Measurements from ENCODE around the gene INF2. TPM values are rescaled to one million over a fixed set of nuclear protein-coding genes. Genes with fewer than 3 reads are reported as not detected.

Gene INF2
- total and polyA plus RNA-seq, 2 donors (not counting 3 experiments of a cell fraction or from before 2014, with no cell fraction given): 55.3 to 124 TPM

- TF ChIP-seq MAX (IDR thresholded peaks at IDR 0.05; ENCODE audit: insufficient read depth, insufficient read length): no peak
- TF ChIP-seq POLR2AphosphoS5 (IDR thresholded peaks at IDR 0.05; ENCODE audit: insufficient read depth, low read depth, low read length): no peak
- no peak for TF ChIP-seq CTCF (IDR thresholded peaks at IDR 0.05; ENCODE audit: extremely low read depth in 1 of 2, insufficient read depth in 1 of 2, low read depth in 1 of 2, low read length in 2 of 2)
- no peak for TF ChIP-seq MYC (IDR thresholded peaks at IDR 0.05; ENCODE audit: low read depth, low read length)
- no peak for TF ChIP-seq POLR2A (IDR thresholded peaks at IDR 0.05; ENCODE audit: low read depth, low read length)
- no peak for TF ChIP-seq EZH2 (IDR thresholded peaks at IDR 0.05; ENCODE audit: borderline replicate concordance, low read depth, low read length, severe bottlenecking)
- TF ChIP-seq FOS (IDR thresholded peaks at IDR 0.05; ENCODE audit: borderline replicate concordance, insufficient read depth, low read length): no peak
- TF ChIP-seq JUN (IDR thresholded peaks at IDR 0.05; ENCODE audit: borderline replicate concordance, insufficient read depth, insufficient read length, low read depth): no peak
- no peak for TF ChIP-seq GATA2 (IDR thresholded peaks at IDR 0.05; ENCODE audit: insufficient read depth, insufficient read length, low read depth, low read length)
- no peaks in the 10 kb centered on the region for H3K79me2 ChIP-seq (ENCODE audit: control insufficient read depth, insufficient read depth, low read length)
- intact Hi-C loops (cut with micrococcal nuclease): no loop called here
- ChIA-PET POLR2A (interaction anchor here (1.9 kb wide), 1 partner anchor 17 kb away, joined by 6 read pairs; the partner anchor contains the start of gene SIVA1), CTCF (interaction anchor here (0.9 to 4.1 kb wide), 5 partner anchors 9 to 28 kb away, joined by 3 to 11 read pairs (median 5); no protein-coding TSS in a partner anchor)
- H3K9me1 ChIP-seq (replicated peaks; ENCODE audit: control insufficient read depth, extremely low read depth, insufficient read depth, low read length): no peaks in the 10 kb centered on the region
- H3K4me3 ChIP-seq (replicated peaks in 1 of 3; ENCODE audit: insufficient read depth in 1 of 3, low read depth in 1 of 3, low read length in 3 of 3): no peak overlapping the region
- H3K27me3 ChIP-seq (ENCODE audit: control insufficient read depth in 2 of 2, insufficient read depth in 2 of 2, low read length in 2 of 2): no peaks in the 10 kb centered on the region
- dilution Hi-C loops (cut with MboI; ENCODE audit: extremely low pct_ligation_motif_present, low sequenced_read_pairs): no loop called here
- H3K9ac ChIP-seq (replicated peaks; ENCODE audit: extremely low read depth, insufficient read depth, low read length): no peak overlapping the region
- H3K4me2 ChIP-seq (ENCODE audit: insufficient read depth, low read length): no peak overlapping the region
- H3K9me3 ChIP-seq (replicated peaks; ENCODE audit: control insufficient read depth, insufficient read depth, low read length): no peaks in the 10 kb centered on the region
- H3K27ac ChIP-seq (ENCODE audit: insufficient read depth, low read depth, low read length): peak overlapping the region; percentile 64
- DNase-seq (ENCODE audit: low read depth, low spot score): no peak
- H3K36me3 ChIP-seq (ENCODE audit: control insufficient read depth in 2 of 2, extremely low read depth in 1 of 2, insufficient read depth in 2 of 2, low read length in 2 of 2): no peaks in the 10 kb centered on the region
- H3K4me1 ChIP-seq (ENCODE audit: control insufficient read depth, extremely low read depth, insufficient read depth, low read length): peaks cover 19% of the 10 kb centered on the region
- no TSS peak for BruUV-seq (replicated peaks)
- H4K20me1 ChIP-seq (replicated peaks; ENCODE audit: control insufficient read depth, extremely low read depth, insufficient read depth, low read length): no peaks in the 10 kb centered on the region
- peak overlapping the region; percentile 93 for H2AFZ ChIP-seq (ENCODE audit: low read depth, low read length)
- peak; percentile 42 for FAIRE-seq
These were observed 45.8 kb downstream of the INF2 start for GRCh38 chr14:104734991-104735779.

All from endothelial cell of umbilical vein (primary cell).